ENCODE results near the gene MAGI3. TPM values are rescaled to one million over a fixed set of nuclear protein-coding genes. Genes with fewer than 3 reads are reported as not detected.
"Not testable (repeated sequence)": the region's sequence is repeated elsewhere in the genome, so short reads cannot be mapped to it uniquely, and the experiment has no call there.

MAGI3 gene
- total RNA-seq, 1 donor from 2014 or later: 70.5 TPM

DNA sequence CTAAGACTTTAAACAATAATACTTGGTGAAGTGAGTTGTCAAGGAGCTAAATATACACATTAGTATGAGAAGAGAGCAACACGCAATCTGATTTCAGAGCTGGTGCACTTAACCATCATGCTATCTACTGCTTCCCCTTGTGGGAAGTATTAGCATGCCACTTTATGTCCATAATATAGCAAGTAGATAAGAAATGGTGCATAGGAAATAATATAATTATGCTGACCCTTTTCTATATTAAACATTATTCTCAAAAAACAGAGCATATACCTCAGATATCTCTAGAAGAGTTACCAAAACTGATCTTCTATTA is 63.4 kb downstream of the MAGI3 start:
- Histone ChIP-seq H3K27ac (no peak overlapping the region), H3K36me3 (no peaks in the 10 kb centered on the region), H3K4me1 (no peaks in the 10 kb centered on the region), H3K9me3 (no peaks in the 10 kb centered on the region), H3K27me3 (no peaks in the 10 kb centered on the region), H3K4me3 (no peak overlapping the region)
- intact Hi-C loops (cut with DNase I): no loop called here
- no peak for DNase-seq
- peak; percentile 33 for ATAC-seq
- TF ChIP-seq, protein P1, sequence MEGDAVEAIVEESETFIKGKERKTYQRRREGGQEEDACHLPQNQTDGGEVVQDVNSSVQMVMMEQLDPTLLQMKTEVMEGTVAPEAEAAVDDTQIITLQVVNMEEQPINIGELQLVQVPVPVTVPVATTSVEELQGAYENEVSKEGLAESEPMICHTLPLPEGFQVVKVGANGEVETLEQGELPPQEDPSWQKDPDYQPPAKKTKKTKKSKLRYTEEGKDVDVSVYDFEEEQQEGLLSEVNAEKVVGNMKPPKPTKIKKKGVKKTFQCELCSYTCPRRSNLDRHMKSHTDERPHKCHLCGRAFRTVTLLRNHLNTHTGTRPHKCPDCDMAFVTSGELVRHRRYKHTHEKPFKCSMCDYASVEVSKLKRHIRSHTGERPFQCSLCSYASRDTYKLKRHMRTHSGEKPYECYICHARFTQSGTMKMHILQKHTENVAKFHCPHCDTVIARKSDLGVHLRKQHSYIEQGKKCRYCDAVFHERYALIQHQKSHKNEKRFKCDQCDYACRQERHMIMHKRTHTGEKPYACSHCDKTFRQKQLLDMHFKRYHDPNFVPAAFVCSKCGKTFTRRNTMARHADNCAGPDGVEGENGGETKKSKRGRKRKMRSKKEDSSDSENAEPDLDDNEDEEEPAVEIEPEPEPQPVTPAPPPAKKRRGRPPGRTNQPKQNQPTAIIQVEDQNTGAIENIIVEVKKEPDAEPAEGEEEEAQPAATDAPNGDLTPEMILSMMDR (IDR thresholded peaks at IDR 0.05): peak; percentile 6

DNA sequence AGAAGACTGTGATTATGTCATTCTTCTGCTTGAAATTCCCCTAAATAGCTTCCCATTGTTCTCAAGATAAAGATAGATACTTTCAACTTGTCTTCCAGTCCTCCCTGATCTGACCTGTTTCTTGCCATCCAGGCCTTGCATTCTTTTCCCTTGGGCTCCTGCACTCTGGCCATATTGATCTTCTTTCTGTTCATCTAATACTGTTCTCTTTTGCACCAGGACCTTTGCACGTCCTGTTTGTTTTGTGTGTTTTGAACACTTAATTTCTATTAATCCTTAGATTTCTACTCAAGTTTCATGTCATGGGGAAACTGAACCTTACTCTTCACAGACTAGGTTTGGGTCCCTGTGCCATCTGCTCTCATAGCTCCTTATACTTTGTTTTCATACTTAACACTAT is 65.1 kb downstream of the MAGI3 start:
- intact Hi-C loops (cut with DNase I): no loop called here
- TF ChIP-seq, protein P1 (IDR thresholded peaks at IDR 0.05): no peak
- no peaks in the 10 kb centered on the region for H3K4me1 ChIP-seq
- H3K27me3 ChIP-seq: no peaks in the 10 kb centered on the region
- no peak overlapping the region for H3K27ac ChIP-seq
- no peaks in the 10 kb centered on the region for H3K36me3 ChIP-seq
- DNase-seq: no peak
- no peak for ATAC-seq
- H3K4me3 ChIP-seq: no peak overlapping the region
- no peaks in the 10 kb centered on the region for H3K9me3 ChIP-seq

DNA sequence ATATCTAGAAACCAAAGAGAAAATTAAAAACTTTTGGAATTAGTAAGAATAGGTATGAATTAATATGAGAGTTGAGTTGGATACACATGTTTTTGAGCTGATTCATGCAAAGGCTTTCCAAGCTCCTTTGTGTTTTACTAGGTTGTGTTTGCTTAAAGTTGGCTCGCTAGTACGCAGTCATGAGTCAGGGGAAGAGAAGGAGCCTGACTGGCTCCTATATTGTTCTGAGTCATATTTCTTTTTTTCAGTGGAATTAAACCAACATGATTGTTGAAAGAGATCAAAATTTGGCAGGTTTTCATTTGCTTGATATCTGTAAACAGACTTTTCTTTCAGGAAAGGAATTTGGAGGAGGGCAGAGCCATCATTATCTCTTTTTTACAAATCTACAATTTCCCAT is 66.7 kb downstream of the MAGI3 start:
- TF ChIP-seq, protein P1 (IDR thresholded peaks at IDR 0.05): no peak
- H3K4me1 ChIP-seq: no peaks in the 10 kb centered on the region
- no peaks in the 10 kb centered on the region for H3K27me3 ChIP-seq
- no peak overlapping the region for H3K27ac ChIP-seq
- H3K4me3 ChIP-seq: no peak overlapping the region
- DNase-seq (no peak), ATAC-seq (peak; percentile 79)
- intact Hi-C loops (cut with DNase I): no loop called here
- H3K36me3 ChIP-seq: no peaks in the 10 kb centered on the region
- no peaks in the 10 kb centered on the region for H3K9me3 ChIP-seq

DNA sequence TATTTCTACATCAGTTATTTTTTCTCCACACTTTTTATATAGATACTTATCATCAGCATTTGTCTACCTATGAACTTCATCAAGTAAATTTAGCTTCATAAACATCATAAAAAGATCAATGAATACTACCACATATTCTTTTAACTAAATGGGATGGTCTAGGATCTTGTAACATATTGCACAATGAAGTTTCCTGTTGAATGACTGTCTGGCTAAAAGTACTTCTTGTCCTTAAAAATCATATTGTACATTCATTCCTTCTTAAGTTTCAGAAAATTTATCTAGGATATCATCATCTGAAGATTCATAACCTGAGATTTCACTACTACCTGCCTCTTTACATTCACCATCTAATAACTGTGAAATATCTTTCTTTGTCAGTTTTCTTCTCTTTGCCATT is 69.0 kb downstream of the MAGI3 start:
- Histone ChIP-seq H3K27ac (no peak overlapping the region), H3K4me1 (no peaks in the 10 kb centered on the region), H3K27me3 (no peaks in the 10 kb centered on the region), H3K4me3 (no peak overlapping the region), H3K36me3 (no peaks in the 10 kb centered on the region), H3K9me3 (no peaks in the 10 kb centered on the region)
- TF ChIP-seq, protein P1 (IDR thresholded peaks at IDR 0.05): no peak
- no peak for DNase-seq
- ATAC-seq: no peak
- intact Hi-C loops (cut with DNase I): no loop called here

DNA sequence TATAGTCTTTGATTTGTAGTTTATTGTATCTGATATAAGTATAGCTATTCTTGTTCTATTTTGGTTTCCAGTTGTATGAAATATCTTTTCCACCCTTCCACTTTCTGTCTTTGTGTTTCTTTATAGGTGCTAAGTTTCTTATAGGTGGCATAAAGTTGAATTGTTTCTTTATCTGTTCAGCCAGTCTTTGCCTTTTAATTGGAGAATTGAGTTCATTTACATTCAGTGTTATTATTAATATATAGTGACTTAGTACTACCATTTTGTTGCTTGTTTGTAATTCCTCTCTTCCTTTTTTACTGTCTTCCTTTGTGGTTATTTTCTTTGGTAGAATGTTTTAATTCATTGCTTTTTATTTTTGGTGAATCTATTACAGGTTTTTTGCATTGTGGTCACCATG is 77.7 kb downstream of the MAGI3 start:
- no peak for ATAC-seq
- H3K27ac ChIP-seq: no peak overlapping the region
- no peak overlapping the region for H3K4me3 ChIP-seq
- no peak for DNase-seq
- TF ChIP-seq, protein P1 (IDR thresholded peaks at IDR 0.05): no peak
- H3K27me3 ChIP-seq: no peaks in the 10 kb centered on the region
- H3K36me3 ChIP-seq: no peaks in the 10 kb centered on the region
- peaks cover 20% of the 10 kb centered on the region for H3K9me3 ChIP-seq
- H3K4me1 ChIP-seq: no peaks in the 10 kb centered on the region
- intact Hi-C loops (cut with DNase I): no loop called here

DNA sequence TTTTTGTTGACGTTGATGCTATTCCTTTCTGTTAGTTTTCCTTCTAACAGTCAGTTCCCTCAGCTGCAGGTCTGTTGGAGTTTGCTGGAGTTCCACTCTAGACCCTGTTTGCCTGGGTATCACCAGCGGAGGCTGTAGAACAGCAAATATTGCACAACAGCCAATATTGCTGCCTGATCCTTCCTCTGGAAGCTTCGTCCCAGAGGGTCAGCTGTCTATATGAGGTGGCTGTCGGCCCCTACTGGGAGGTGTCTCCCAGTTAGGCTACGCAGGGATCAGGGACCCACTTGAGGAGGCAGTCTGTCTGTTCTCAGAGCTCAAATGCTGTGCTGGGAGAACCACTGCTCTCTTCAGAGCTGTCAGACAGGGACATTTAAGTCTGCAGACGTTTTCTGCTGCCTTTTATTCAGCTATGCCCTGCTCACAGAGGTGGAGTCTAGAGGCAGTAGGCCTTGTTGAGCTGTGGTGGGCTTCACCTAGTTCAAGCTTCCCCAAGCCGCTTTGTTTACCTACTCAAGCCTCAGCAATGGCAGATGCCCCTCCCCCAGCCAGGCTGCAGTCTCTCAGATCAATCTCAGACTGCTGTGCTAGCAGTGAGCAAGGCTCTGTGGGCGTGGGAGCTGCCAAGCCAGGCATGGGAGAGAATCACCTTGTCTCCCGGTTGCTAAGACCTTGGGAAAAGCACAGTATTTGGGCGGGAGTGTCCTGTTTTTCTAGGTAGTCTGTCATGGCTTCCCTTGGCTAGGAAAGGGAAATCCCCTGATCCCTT is 88.3 kb downstream of the MAGI3 start:
- H3K27me3 ChIP-seq; H3K4me1 ChIP-seq; ATAC-seq; H3K27ac ChIP-seq; H3K4me3 ChIP-seq; intact Hi-C loops (cut with DNase I); DNase-seq; H3K36me3 ChIP-seq: not testable (repeated sequence)
- H3K9me3 ChIP-seq: peaks cover 16% of the 10 kb centered on the region
